H1 (cell line): Measurements from ENCODE around the gene CSF1. TPM values are rescaled to one million over a fixed set of nuclear protein-coding genes. Genes with fewer than 3 reads are reported as not detected.

Experiments
- CTCF ChIA-PET: fragments of 300-600 bp; sonication (Branson Sonifier 250); formaldehyde crosslinking; loops from one replicate; lab custom pipeline; 2021; ENCODE audit not compliant: partially characterized antibody; lab: Charles Lee
- POLR2A ChIA-PET: fragments of 300-600 bp; sonication (Branson Sonifier 250); formaldehyde crosslinking; loops from one replicate; lab custom pipeline; 2021; ENCODE audit warnings: inconsistent platforms; ENCODE audit not compliant: partially characterized antibody; lab: Charles Lee
- DNase-seq, 2 experiments: peaks; one replicate each; pipeline versions ENCODE4 v3.0.0 to v3.0.0-alpha.2; 2010 to 2022; ENCODE audit warnings: low spot score in 2 of 2, low read depth in 1 of 2, mixed read lengths in 1 of 2
- FAIRE-seq: peaks from 2 replicates; lab custom pipeline; 2011; peaks lifted over from hg19 to GRCh38; lab: Jason Lieb, UNC
- H2AFZ ChIP-seq: 2 replicates; pipeline ENCODE4 v1.8.1; 2012; ENCODE audit warnings: low read length, inconsistent platforms
- H2AK5ac ChIP-seq: 2 replicates; pipeline ENCODE4 v1.6.1; 2013; ENCODE audit warnings: low read depth, low read length
- H2BK120ac ChIP-seq: replicated peaks from 2 replicates; pipeline ENCODE3; 2013; ENCODE audit warnings: low read depth, low read length, inconsistent platforms
- H2BK12ac ChIP-seq: 2 replicates; pipeline ENCODE4 v1.6.1; 2013; ENCODE audit warnings: low read depth, low read length
- H2BK15ac ChIP-seq: 2 replicates; pipeline ENCODE4 v1.6.1; 2013; ENCODE audit warnings: low read length
- H2BK20ac ChIP-seq: 2 replicates; pipeline ENCODE4 v1.6.1; 2013; ENCODE audit warnings: low read length
- H2BK5ac ChIP-seq: 2 replicates; pipeline ENCODE4 v1.6.1; 2013; ENCODE audit warnings: low read depth, low read length
- H3K14ac ChIP-seq: 2 replicates; pipeline ENCODE4 v1.6.1; 2013; ENCODE audit warnings: inconsistent platforms; ENCODE audit not compliant: insufficient read length
- H3K18ac ChIP-seq: 2 replicates; pipeline ENCODE4 v1.6.1; 2013; ENCODE audit warnings: low read length; ENCODE audit errors: extremely low read depth
- H3K23ac ChIP-seq: 2 replicates; pipeline ENCODE4 v1.6.1; 2013; ENCODE audit warnings: inconsistent platforms; ENCODE audit not compliant: insufficient read length
- H3K23me2 ChIP-seq: 2 replicates; pipeline ENCODE4 v1.6.1; 2013; ENCODE audit warnings: low read depth, low read length
- H3K27ac ChIP-seq: 2 replicates; pipeline ENCODE4 v1.6.1; 2011; ENCODE audit warnings: low read depth, low read length, inconsistent platforms
- H3K27me3 ChIP-seq, 4 experiments: replicated peaks in 1 of 4; 1 replicate in 1 of 4; 2 replicates in 3 of 4; pipeline versions ENCODE4 v1.6.1 to v1.8.1; 2011 to 2013; ENCODE audit warnings: low read length in 3 of 4, mild to moderate bottlenecking in 3 of 4, inconsistent platforms in 2 of 4, mixed read lengths in 2 of 4, moderate library complexity in 1 of 4; ENCODE audit not compliant: control insufficient read depth in 3 of 4, insufficient read depth in 3 of 4; ENCODE audit errors: extremely low read depth in 1 of 4
- H3K36me3 ChIP-seq, 4 experiments: 2 replicates each; pipeline versions ENCODE4 v1.6.1 to v1.8.1; 2011 to 2013; ENCODE audit warnings: mild to moderate bottlenecking in 4 of 4, low read length in 3 of 4, moderate library complexity in 2 of 4, control low read depth in 1 of 4, inconsistent platforms in 1 of 4; ENCODE audit not compliant: insufficient read depth in 4 of 4, control insufficient read depth in 2 of 4
- H3K4ac ChIP-seq: replicated peaks from 2 replicates; pipeline ENCODE3; 2013; ENCODE audit warnings: low read length, low read depth, mixed read lengths, inconsistent platforms; ENCODE audit not compliant: insufficient read length
- H3K4me1 ChIP-seq, 4 experiments: replicated peaks in 1 of 4; 1 replicate in 1 of 4; 2 replicates in 3 of 4; pipeline versions ENCODE4 v1.6.1 to v1.8.1; 2011 to 2013; ENCODE audit warnings: low read length in 3 of 4, inconsistent platforms in 2 of 4, mixed read lengths in 1 of 4; ENCODE audit not compliant: insufficient read depth in 4 of 4, control insufficient read depth in 3 of 4
- H3K4me2 ChIP-seq, 2 experiments: 2 replicates each; pipeline versions ENCODE4 v1.6.1 to v1.8.1; 2011 to 2013; ENCODE audit warnings: low read depth in 2 of 2, low read length in 2 of 2, control low read depth in 1 of 2, inconsistent platforms in 1 of 2, mild to moderate bottlenecking in 1 of 2; ENCODE audit not compliant: insufficient read depth in 1 of 2
- H3K4me3 ChIP-seq, 4 experiments: fragments of 200-600, 300-600 bp in 1 of 4; sonication (generic), shearing (Covaris generic), sonication (Bioruptor Twin) in 1 of 4; 2 replicates each; pipeline versions ENCODE4 v1.5.1 to v1.8.1; 2011 to 2016; ENCODE audit warnings: low read length in 4 of 4, low read depth in 3 of 4, control low read depth in 2 of 4, inconsistent platforms in 2 of 4, mild to moderate bottlenecking in 2 of 4, mixed read lengths in 1 of 4, moderate library complexity in 1 of 4; ENCODE audit not compliant: insufficient read depth in 2 of 4; ENCODE audit errors: extremely low read depth in 1 of 4
- H3K56ac ChIP-seq: replicated peaks from 2 replicates; pipeline ENCODE3; 2013; ENCODE audit warnings: low read depth, mild to moderate bottlenecking, mixed read lengths, low read length, inconsistent platforms; ENCODE audit not compliant: insufficient read length
- H3K79me1 ChIP-seq: 2 replicates; pipeline ENCODE4 v1.6.1; 2013; ENCODE audit warnings: low read depth, low read length, control low read depth
- H3K79me2 ChIP-seq, 2 experiments: 2 replicates each; pipeline versions ENCODE4 v1.6.1 to v1.8.1; 2012 to 2013; ENCODE audit warnings: low read length in 2 of 2, mild to moderate bottlenecking in 2 of 2, inconsistent platforms in 1 of 2; ENCODE audit not compliant: insufficient read depth in 2 of 2, control insufficient read depth in 1 of 2
- H3K9ac ChIP-seq, 4 experiments: replicated peaks in 1 of 4; 1 replicate in 1 of 4; 2 replicates in 3 of 4; pipeline versions ENCODE4 v1.6.1 to v1.8.1; 2011 to 2013; ENCODE audit warnings: low read depth in 3 of 4, low read length in 3 of 4, control low read depth in 2 of 4, mild to moderate bottlenecking in 2 of 4, moderate library complexity in 2 of 4, inconsistent platforms in 1 of 4; ENCODE audit errors: extremely low read depth in 1 of 4
- H3K9me3 ChIP-seq, 2 experiments: 2 replicates each; pipeline versions ENCODE4 v1.6.1 to v1.8.1; 2012 to 2013; ENCODE audit warnings: mild to moderate bottlenecking in 2 of 2, moderate library complexity in 2 of 2, control low read depth in 1 of 2, inconsistent platforms in 1 of 2, low read depth in 1 of 2, low read length in 1 of 2, mixed read lengths in 1 of 2; ENCODE audit not compliant: insufficient read depth in 2 of 2
- H4K20me1 ChIP-seq, 2 experiments: replicated peaks in 1 of 2; 2 replicates each; pipeline versions ENCODE3 to v1.8.1; 2011 to 2013; ENCODE audit warnings: inconsistent platforms in 2 of 2, low read length in 2 of 2, mild to moderate bottlenecking in 1 of 2; ENCODE audit not compliant: insufficient read depth in 2 of 2, control insufficient read depth in 1 of 2
- H4K5ac ChIP-seq: 2 replicates; pipeline ENCODE4 v1.6.1; 2013; ENCODE audit warnings: low read length, low read depth, mixed read lengths, inconsistent platforms; ENCODE audit not compliant: insufficient read length
- H4K8ac ChIP-seq: 2 replicates; pipeline ENCODE4 v1.8.0; 2013; ENCODE audit warnings: mild to moderate bottlenecking, moderate library complexity, low read length, inconsistent platforms; ENCODE audit not compliant: insufficient read depth; ENCODE audit errors: extremely low read depth
- H4K91ac ChIP-seq: replicated peaks from 2 replicates; pipeline ENCODE3; 2013; ENCODE audit warnings: low read length, mixed read lengths, inconsistent platforms; ENCODE audit not compliant: insufficient read length
- ASH2L ChIP-seq: fragments of 200-600, 300-600 bp; sonication (generic); IDR thresholded peaks from one replicate; pipeline ENCODE4 v1.7.1; 2017; ENCODE audit warnings: low read length
- CBX8 ChIP-seq: fragments of 300-800, 300-1000 bp; sonication (generic); IDR thresholded peaks from 2 replicates; pipeline ENCODE4 v1.7.1; 2016; ENCODE audit warnings: low read depth, low read length, borderline replicate concordance
- CHD1 ChIP-seq: IDR thresholded peaks from 2 replicates; pipeline ENCODE4 v1.6.1; 2012; ENCODE audit warnings: low read depth, low read length, improper control_type of control experiment
- KDM5A ChIP-seq: fragments of 200-600 bp; IDR thresholded peaks from 2 replicates; pipeline ENCODE4 v1.7.1; 2012; ENCODE audit warnings: mild to moderate bottlenecking, low read length, inconsistent platforms, mixed read lengths
- RAD21 ChIP-seq, 2 experiments: IDR thresholded peaks in 1 of 2; conservative IDR thresholded peaks in 1 of 2; 2 replicates each; pipeline ENCODE4 v1.6.1; 2011; ENCODE audit warnings: low read depth in 2 of 2, low read length in 2 of 2, improper control_type of control experiment in 1 of 2, inconsistent platforms in 1 of 2, mild to moderate bottlenecking in 1 of 2, moderate library complexity in 1 of 2
- TCF12 ChIP-seq: IDR thresholded peaks from 2 replicates; pipeline ENCODE4 v1.6.1; 2011; ENCODE audit warnings: low read depth, mild to moderate bottlenecking, low read length
- WGBS, 2 experiments: shearing (Covaris generic) in 1 of 2; methylation state at CpG; one replicate each; pipeline versions ENCODE4 v1.1.6 to v1.1.7; 2013 to 2015; ENCODE audit warnings: low lambda C conversion rate in 2 of 2, mixed read lengths in 2 of 2, inconsistent platforms in 1 of 2, low coverage in 1 of 2, missing lambda C conversion rate in 1 of 2; ENCODE audit not compliant: insufficient replicate concordance in 2 of 2, insufficient coverage in 1 of 2, insufficient read length in 1 of 2; ENCODE audit errors: extremely low coverage in 1 of 2, missing lambda C conversion rate in 1 of 2; 5-methylcytosine and 5-hydroxymethylcytosine counted together
- polyA plus RNA-seq, 7 experiments: library from polyadenylated mRNA; depleted of rRNA in 3 of 7; stranded (reverse) in 5 of 7; unstranded in 2 of 7; fragments of >200 nt in 5 of 7; fragments of 200-250 nt in 2 of 7; gene quantifications; 1 replicate in 5 of 7; 2 replicates in 1 of 7; 4 replicates in 1 of 7; pipeline versions ENCODE4 v1.2.1 to v1.2.3, GENCODE V29; 2011 to 2013; ENCODE audit warnings: missing spikeins in 2 of 7, mixed read lengths in 2 of 7
- total RNA-seq: library from RNA; stranded (reverse); fragmentation: NEBNext Ultra II Directional; extraction: Animal tissue kit (Norgen Biotek cat#: 25700); gene quantifications from 2 replicates; pipeline ENCODE4 v1.2.1, GENCODE V29; 2021
- TF ChIP-seq, protein P1 (sequence below), 3 experiments: IDR thresholded peaks; 1 replicate in 2 of 3; 2 replicates in 1 of 3; pipeline versions ENCODE4 v1.5.1 to v1.6.1; 2011; ENCODE audit warnings: low read length in 3 of 3, mild to moderate bottlenecking in 3 of 3, inconsistent platforms in 2 of 3, low read depth in 1 of 3, moderate library complexity in 1 of 3; ENCODE audit not compliant: insufficient read depth in 1 of 3; ENCODE audit errors: control extremely low read depth in 1 of 3

The CSF1 gene
- total and polyA plus RNA-seq, 2 of the 8 experiments (the other 6 are each of a cell fraction or from before 2014, with no cell fraction given), result 3.3 to 5.4 TPM

GRCh38 chr1:109923131-109923945, 12.7 kb downstream of the CSF1 start:
- Histone ChIP-seq H2AK5ac (no peak overlapping the region), H3K18ac (no peak overlapping the region), H3K9ac (no peak overlapping the region), H3K27ac (no peak overlapping the region), H2BK20ac (no peak overlapping the region), H3K4me3 (no peak overlapping the region), H2BK15ac (no peak overlapping the region), H3K23ac (no peak overlapping the region), H3K4me1 (no peaks in the 10 kb centered on the region; a peak in 1 of 7 replicates), H2AFZ (no peak overlapping the region), H3K4me2 (no peak overlapping the region), H3K14ac (no peak overlapping the region), H4K91ac (no peak overlapping the region), H2BK120ac (no peak overlapping the region), H3K79me2 (no peaks in the 10 kb centered on the region), H3K4ac (no peak overlapping the region), H3K9me3 (no peaks in the 10 kb centered on the region), H3K36me3 (no peaks in the 10 kb centered on the region; a peak in 1 of 8 replicates), H3K79me1 (no peaks in the 10 kb centered on the region), H3K27me3 (no peaks in the 10 kb centered on the region), H2BK12ac (no peak overlapping the region), H3K56ac (no peak overlapping the region), H3K23me2 (no peaks in the 10 kb centered on the region), H2BK5ac (no peak overlapping the region), H4K20me1 (no peaks in the 10 kb centered on the region), H4K8ac (peak overlapping the region; percentile 31; the same call in 1 of the 2 replicates), H4K5ac (no peak overlapping the region)
- peak; percentile 34 to 87 for DNase-seq
- TF ChIP-seq, protein P1, sequence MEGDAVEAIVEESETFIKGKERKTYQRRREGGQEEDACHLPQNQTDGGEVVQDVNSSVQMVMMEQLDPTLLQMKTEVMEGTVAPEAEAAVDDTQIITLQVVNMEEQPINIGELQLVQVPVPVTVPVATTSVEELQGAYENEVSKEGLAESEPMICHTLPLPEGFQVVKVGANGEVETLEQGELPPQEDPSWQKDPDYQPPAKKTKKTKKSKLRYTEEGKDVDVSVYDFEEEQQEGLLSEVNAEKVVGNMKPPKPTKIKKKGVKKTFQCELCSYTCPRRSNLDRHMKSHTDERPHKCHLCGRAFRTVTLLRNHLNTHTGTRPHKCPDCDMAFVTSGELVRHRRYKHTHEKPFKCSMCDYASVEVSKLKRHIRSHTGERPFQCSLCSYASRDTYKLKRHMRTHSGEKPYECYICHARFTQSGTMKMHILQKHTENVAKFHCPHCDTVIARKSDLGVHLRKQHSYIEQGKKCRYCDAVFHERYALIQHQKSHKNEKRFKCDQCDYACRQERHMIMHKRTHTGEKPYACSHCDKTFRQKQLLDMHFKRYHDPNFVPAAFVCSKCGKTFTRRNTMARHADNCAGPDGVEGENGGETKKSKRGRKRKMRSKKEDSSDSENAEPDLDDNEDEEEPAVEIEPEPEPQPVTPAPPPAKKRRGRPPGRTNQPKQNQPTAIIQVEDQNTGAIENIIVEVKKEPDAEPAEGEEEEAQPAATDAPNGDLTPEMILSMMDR (IDR thresholded peaks at IDR 0.05; ENCODE audit: control extremely low read depth in 1 of 3, insufficient read depth in 1 of 3, low read depth in 1 of 3, low read length in 3 of 3), result peak; percentile 87 to 92 (median 91)
- TF ChIP-seq CBX8 (no peak), TCF12 (no peak), RAD21 (IDR thresholded peaks at IDR 0.05 in 1 of 2, conservative IDR thresholded peaks at IDR 0.05 in 1 of 2; ENCODE audit: low read depth in 2 of 2, low read length in 2 of 2) (peak; percentile 78 to 88), CHD1 (no peak), ASH2L (no peak), KDM5A (no peak)
- WGBS, 2 experiments, result 73% methylated on average over 16 of the region's 17 CpGs; no CpG with 5 or more reads in 1 of the 2 experiments
- POLR2A ChIA-PET, result interaction anchor here (1.0 to 3.7 kb wide), 3 partner anchors 11 to 61 kb away, joined by 3 to 15 read pairs (median 3); partner anchors contain the start of gene AHCYL1
- peak; percentile 57 for FAIRE-seq
- CTCF ChIA-PET, result interaction anchor here (0.6 to 20.1 kb wide), 54 partner anchors 8 to 474 kb away, joined by 3 to 333 read pairs (median 4); partner anchors contain the start of genes AHCYL1 and CSF1
